ENCODE data around the gene SOX10.
"Not testable (repeated sequence)": the region's sequence is repeated elsewhere in the genome, so short reads cannot be mapped to it uniquely, and the experiment has no call there.

The SOX10 gene

DNA sequence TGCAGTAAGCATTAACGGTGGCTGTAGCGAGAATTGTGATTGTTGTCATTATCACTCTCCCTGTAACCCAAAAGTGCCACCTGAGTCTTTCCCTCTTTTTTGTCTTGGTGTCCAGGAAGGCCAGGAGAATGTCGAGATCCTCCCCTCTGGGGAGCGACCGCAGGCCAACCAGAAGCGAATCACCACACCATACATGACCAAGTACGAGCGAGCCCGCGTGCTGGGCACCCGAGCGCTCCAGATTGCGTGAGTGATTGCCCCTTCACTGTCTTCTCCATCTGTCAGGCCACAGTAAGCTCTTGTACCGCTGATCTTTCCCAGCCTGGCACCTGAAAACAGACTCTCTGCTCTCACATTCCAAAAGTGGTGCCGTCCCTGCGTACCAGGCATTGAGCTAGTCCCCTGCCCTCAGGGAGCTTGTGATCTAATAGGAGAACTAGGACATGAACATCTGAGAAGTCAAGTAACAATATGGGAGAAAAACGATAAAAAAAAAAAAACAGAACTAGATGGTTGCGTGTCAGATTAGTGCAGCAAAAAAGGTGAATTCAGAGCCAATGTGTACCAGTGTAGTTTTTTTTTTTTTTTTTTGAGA lies 25.0 kb downstream of the SOX10 start:
- no peak for DNase-seq

DNA sequence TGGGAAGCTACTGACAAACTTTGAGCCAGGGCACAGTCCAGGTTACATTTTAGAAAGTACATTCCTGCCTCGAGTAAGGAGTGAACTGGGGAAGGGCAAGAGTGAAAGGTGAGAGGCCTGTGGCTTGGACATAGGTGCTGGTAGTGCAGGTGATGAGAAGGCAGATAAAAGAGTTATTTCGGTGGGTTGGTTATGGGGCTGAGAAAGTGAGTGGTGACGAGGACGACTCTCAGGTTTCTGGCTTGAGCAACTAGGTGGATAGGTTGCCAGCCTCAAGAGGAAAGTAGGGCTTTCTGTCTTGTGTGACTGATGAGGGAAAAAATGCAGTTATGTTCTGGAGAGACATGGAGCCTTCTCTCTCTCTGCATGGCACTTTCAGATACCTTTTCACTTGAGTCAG lies 27.1 kb downstream of the SOX10 start:
- no peak for DNase-seq

DNA sequence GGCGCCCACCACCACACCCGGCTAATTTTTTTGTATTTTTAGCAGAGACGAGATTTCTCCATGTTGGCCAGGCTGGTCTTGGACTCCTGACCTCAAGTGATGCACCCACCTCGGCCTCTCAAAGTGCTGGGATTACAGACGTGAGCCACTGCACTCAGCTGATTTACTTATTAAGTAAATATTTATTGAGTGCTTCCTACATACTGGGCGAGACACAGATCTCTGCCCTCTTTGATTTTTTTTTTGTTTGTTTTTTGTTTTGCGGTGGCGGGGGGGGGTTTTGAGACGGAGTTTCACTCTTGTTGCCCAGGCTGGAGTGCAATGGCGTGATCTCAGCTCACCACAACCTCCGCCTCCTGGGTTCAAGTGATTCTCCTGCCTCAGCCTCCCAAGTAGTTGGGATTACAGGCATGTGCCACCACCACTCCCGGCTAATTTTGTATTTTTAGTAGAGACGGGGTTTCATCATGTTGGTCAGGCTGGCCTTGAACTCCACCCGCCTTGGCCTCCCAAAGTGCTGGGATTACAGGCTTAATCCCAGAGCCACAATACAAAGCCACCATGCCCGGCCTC lies 28.4 kb downstream of the SOX10 start:
- DNase-seq = not testable (repeated sequence)

DNA sequence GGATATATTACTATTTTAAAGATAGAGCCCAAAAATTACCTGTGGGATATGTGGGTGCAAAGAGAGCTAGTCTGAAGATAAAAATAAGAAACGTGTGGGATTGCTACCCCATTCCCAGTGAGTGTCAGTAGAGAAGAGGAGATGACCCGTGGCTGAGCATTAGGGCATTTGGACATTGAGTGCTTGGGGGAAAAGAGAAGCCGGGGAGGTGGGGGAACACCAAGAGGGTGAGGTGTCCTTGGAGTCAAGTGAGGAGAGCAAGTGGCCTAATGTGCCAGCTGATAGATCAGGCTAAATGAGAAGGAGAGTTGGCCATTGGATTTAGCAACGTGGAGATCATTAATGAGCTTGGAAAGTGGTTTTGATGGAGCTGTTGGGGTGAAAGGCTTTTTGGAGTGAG lies 29.7 kb downstream of the SOX10 start:
- no peak for DNase-seq

DNA sequence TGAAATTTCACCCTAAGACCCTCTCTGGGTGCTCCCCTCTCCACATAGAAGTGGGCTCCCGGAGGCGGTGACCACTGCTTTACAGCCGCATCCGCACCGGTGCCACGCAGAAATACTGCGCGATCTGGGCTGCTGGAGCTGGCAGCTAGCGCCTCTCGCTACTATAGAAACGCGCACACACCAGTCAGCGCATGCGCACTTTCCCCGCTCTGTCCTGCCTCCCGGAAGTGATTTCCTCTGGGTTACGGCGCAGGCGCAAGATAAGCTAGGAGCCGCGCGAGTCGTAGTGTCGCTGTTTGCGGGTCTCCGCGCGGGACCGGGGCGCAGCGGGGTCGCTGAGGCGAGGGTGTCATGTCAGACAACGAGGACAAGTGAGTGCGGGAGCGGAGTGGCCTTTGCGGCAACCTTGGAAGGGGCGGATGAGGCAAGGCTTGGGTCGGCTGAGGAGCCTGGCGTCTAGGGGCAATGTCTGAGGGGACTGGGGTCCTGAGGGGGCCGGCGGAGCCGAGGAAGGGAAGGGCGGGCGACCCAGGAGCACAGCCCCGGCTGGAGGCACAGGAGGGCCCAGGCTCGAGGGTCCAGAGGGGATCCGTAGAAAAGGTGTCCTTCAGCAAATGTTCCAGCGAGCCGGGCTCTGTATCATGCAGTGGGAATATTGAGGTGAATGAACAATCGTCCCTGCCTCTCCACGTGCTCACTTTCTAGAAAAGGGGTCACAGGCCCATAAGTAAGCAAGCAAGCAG lies 30.7 kb downstream of the SOX10 start, which contains the start of the genes C22orf23 and POLR2F:
Gene C22orf23 (minus strand): TSS at position 165 of the 743 bp plus-strand sequence. CDS start 452 bp downstream, outside the sequence.
Gene POLR2F (plus strand): TSS at position 263 of the 743 bp plus-strand sequence. CDS start 89 bp downstream, at position 352.
- DNase-seq = peak; percentile 54

DNA sequence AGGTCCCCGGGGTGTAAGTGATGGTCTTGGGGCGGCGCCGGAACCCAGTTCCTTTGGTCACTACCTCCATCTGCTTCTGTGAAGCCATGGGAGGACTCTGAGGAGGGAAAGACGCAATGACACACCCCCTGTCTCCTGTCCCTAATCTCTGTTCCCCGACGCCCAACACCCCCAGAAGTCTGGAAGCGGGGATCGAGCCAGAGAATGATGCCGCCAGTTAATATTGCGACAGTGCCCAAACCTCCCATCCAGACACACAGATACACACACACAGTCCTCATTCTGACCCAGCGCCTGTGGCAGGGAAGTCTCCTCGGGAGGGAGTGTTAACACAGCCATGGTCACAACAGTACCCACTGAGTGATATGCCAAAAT lies 31.3 kb downstream of the SOX10 start:
- no peak for DNase-seq

DNA sequence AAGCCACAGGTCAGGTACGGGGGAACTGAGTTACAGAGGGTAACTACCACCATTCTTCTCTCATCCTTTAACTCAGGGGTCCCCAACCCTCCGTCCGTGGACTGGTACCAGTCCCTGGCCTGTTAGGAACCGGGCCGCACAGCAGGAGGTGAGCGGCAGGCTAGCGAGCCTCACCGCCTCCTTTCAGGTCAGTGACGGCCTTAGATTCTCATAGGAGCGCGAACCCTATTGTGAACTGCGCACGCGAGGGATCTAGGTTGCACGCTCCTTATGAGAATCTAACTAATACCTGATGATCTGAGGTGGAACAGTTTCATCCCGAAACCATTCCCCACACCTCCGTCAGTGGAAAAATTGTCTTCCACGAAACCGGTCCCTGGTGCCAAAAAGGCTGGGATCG lies 31.7 kb downstream of the SOX10 start:
- not testable (repeated sequence) for DNase-seq

DNA sequence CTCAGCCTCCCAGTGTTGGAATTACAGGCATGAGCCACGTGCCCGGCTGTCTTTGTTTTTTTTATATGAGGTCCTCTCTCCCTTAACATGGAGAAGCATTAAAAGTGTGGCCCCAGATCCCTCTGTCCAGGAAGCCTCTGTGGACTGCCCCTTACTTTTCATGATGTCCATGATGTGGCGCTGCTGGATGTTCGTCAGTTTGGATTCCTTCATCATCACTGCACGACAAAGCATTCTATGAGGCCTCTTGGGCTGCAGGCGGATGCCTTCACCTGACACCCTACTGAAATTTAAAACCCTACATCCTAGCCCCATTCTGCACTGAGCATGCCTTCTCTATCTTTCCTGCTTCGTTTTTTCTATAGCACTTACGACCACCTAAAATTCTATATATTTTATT lies 33.0 kb downstream of the SOX10 start:
- DNase-seq = no peak

DNA sequence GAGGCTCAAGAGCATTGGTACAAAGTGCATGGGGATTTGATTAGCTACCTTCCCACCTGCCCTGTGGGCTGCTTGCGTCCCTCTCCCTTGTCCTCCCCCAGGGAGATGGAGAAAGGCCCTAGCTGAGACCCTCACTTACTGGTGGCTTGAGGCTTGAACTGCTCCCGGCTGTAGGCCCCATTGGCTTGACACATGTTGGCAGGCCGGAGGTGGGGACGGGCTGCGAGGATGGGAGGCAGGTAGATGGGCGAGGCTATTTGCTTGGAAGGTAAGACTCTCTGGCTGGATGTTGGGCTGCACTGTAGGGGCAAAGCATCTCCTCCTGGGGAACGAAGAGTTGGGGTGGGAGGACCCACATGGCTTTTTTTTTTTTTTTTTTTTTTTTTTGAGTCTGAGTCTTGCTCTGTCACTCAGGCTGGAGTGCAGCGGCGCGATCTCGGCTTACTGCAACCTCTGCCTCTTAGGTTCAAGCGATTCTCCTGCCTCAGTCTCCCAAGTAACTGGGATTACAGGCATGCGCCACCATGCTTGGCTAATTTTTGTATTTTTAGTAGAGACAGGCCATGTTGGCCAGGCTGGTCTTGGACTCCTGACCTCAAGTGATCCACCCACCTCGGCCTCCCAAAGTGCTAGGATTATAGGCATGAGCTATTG lies 37.1 kb downstream of the SOX10 start:
- DNase-seq = not testable (repeated sequence)

DNA sequence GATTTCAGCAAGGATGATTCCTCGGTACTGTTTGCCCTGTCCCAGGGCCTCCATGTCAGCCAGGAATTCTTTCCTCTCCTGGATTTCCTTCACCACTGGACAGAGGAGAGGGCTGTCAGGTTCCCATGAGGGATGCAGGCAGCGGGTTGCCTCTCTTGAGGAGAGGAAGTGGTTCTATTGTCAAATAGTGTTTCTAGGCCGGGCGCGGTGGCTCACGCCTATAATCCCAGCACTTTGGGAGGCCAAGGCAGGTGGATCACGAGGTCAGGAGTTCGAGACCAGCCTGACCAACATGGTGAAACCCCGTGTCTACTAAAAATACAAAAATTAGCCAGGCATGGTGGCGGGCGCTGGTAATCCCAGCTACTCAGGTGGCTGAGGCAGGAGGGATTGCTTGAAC lies 39.9 kb downstream of the SOX10 start:
- DNase-seq = not testable (repeated sequence)

DNA sequence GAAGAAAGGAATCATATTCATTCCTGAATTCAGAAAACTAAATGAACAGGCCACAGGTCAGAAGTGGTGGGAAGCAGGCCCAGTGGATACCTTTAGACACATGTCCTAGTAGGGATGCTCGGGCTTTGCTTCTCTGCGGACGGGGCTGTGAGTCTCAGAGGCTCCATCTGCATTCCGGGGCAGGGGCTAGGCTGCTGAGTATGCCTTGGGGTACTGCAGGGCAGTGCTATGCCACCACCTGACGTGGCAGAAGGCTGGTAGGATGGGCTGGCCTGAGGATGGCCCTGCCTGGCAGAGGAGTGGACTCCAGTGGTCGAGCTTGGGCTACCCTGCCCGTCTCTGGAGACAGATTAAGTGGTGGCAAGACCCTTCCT lies 40.5 kb downstream of the SOX10 start:
- DNase-seq = no peak

DNA sequence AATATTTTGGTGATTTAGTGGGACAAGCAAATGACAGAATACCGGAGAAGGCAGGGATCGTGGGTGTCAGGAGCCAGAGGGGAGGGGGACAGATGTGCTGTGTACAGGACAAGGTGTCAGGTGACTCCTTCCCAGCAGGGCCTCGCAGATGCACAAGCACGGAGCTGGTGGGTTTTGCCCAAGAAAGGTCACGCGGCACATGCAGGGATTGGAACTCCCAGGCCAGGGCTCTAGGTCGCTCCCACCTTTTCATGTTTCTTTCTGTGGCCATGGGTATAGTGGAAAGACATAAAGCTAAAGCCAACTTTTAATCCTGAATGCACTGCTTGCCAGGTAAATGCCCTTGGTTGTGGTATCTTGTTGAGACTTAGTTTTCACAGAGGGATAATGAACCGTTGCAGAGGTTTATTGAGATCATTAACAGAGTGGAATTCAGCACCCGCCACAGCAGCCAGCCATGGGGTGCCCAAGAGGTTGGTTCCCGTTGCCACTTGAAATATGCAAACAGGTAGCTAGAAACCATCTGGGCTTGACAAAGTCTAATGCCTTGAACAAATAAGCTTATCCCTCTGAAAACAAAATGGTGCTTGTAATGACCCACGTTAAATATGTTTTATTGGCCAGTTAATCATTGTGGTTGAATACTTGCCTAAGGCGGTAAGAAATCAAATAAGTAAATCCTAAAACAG lies 41.1 kb downstream of the SOX10 start:
- DNase-seq = no peak

DNA sequence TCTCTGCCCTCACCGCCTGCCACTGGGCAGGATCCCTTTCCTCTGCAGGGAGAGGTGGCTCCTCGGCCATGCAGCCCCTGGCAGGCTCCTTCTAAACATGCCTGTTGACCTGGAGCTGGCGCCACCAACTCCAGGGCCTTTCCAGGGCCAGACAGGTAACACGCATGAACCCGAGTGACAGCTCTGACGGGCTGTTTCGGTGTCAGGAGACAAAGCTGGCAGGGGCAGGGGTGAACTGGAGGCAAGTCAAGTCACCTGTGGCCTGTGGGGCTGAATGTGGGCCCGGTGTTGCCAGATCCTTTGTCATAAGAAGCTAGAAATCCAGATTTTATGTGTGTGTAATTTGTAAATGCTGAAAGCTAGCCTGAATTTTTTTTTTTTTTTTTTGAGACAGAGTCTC lies 42.2 kb downstream of the SOX10 start:
- DNase-seq = no peak

DNA sequence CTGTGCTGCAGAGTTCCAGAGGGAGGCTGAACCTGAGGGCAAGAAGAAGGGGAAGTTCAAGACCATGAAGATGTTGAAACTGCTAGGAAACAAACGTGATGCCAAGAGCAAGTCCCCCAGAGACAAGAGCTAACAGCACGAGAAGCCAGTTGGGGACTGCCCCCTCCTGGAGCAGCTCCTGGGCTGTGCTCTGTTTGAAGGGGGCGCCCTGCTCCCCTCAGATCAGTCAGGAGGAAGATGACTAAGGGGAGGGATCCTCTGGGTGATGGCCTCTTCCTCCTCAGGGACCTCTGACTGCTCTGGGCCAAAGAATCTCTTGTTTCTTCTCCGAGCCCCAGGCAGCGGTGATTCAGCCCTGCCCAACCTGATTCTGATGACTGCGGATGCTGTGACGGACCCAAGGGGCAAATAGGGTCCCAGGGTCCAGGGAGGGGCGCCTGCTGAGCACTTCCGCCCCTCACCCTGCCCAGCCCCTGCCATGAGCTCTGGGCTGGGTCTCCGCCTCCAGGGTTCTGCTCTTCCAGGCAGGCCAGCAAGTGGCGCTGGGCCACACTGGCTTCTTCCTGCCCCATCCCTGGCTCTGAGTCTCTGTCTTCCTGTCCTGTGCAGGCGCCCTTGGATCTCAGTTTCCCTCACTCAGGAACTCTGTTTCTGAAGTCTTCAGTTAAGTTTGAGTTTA lies 43.5 kb downstream of the SOX10 start:
- DNase-seq = no peak

DNA sequence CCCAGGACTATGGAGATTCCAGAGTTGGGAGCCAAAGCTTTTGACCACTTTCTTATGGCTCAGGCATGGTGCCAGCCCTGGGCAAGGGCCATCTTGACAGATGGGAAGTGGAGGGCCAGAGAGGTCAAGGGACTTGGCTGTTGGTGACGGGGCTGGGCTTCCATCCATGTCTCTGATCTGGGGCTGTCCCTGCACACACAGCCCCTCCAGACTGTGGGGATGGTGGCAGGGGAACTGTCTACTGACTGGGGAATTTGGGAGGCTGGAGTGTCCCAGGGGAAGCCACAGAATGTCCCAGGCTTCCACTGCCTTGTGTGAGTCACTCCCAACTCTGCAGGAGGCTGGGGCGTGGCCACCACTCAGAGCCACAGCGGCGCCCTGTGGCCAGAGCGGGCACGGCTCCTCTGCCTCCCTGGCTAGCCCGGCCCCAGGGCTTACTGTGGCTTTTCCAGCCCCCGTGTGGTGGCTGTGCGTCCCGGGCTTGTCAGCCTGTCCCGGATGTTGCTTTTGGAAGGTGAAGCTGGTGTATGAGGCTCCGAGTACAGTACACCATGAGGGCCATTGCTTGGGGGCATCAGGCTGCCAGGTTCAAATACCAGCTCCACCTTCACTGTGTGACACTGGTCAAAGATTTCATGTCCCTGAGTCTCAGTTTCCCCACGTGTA lies 50.5 kb downstream of the SOX10 start:
- DNase-seq = no peak

DNA sequence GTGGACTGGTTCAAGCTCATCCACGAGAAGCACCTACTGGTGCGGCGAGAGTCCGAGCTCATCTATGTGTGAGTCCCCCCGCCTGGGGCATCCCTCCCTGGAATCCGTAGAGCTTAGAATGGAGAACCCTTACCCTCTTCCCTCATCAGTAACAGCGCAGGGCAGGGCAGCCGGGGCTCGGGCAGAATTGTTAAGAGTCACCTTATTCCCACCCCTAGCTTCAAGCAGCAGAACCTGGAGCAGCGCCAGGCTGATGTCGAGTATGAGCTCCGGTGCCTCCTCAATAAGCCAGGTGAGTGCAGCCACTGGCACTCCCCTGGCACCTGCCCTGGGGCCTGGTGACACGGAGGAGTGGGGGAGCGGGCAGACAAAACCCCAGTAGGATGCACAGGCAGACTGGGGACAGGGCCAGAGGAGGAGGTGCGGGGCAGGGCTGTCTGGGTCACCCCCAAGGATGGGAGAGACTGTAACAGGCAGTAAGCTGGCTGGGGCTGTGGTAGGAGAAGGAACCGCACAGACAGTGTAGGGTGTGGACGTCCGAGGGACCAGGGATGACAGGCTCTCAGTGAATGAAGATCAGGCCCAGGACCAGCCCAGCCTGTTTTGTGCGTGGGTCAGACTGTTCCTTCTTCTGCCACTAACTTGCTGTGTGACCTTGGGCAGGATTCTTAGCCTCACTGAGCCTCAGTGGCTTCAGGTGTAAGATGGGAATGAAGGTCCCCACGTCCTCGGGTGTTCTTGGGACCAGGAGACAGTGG lies 51.4 kb downstream of the SOX10 start:
- DNase-seq = no peak

DNA sequence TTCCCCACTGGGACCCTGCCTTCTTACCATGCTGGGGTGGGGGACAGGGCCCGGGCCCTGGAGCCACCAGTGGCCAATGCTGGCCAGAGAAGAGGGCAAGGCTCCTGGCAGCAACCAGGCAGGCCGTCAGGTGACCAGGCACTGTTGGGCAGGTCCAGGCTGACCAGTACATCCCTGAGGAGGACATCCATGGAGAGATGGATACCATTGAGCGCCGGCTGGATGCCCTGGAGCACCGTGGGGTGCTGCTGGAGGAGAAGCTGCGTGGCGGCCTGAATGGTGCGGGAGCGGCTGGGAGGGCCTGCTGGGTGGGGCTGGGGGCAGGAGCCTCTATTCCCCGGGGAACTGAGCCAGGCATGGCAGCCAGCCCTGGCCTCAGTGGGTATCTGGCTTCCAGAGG lies 52.0 kb downstream of the SOX10 start:
- no peak for DNase-seq

DNA sequence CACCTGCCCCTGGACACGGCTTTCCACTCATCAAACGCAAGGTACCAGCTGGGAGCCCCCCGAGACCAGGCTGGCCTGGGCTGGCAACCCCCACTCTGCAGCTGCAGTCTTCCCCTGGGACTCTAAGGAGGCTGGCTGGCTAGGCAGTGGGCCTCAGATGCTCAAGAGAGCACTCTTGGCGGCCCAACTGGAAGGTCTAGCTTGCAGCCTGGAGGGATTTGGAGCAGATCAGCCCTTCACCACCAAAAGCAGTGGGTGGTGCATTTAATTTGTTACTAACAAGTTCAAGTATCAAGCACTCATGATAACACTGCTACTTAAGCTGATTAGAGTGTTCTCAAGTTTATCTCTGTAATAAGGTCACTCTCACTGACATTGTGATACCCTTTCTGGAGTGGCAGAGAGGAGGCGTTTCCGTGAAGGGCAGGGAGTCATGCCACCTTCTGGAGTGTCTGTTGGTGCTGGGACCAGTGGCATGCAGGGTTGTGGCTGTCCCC lies 52.4 kb downstream of the SOX10 start:
- no peak for DNase-seq

DNA sequence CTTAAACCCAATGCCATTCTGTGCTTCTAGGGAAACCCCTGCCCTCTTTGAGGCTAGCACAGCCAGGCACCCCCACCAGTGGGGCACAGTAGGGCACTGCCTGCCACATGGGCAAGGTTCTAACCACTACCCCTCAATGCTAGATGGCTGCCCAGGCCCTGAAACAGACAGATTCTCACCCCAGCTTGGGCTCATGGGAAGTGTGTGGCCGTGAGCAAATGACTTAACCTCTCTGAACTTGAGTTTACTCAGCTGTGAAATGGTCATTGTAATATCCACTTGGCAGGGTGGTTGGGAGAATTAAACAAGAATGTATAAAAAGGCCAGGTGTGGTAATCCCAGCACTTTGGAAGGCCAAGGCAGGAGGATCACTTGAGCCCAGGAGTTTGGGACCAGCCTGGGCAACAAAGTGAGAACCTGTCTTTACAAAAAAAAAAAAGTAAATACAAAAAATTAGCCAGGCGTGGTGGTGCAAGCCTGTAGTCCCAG lies 53.4 kb downstream of the SOX10 start:
- DNase-seq = no peak

DNA sequence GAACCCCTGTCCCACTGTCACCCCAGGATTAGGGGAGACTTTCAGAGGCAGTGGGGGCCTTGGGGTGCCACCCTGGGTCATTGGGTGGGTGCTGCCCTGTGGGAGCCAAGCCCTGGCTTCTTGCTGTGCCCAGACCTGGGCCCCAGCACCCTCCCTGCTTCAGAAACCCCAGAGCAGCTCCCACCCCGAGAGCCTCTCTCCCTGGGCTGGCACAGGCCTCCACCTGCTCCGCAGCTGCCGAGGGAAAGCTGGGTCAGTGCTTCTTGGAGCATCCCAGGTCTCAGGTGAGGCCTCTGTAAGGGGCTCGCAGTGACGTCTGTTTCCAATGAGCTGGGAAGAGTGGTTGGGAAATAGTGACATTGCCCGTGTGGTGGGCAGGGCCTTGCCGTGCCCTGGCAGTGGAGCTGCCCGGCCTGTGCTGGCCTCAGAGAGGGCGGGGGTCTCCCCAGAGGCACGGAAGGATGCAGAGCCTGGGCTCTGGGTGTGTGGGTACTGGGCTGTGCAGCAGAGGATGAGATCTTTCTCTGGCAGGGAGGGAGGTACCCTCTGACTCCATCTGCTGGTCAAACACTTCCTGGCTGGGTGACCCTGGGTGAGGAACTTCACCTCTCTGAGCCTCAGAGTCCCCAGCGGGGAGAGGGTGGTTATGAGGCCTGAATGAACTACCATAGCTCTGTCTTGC lies 53.9 kb downstream of the SOX10 start:
- DNase-seq = no peak
